Gastrocnemius medialis (tissue), 4 donors: ENCODE data around the gene WDFY3. TPM values are rescaled to one million over a fixed set of nuclear protein-coding genes. Genes with fewer than 3 reads are reported as not detected.

ENCODE experiments used
- ATAC-seq, 2 donors: fragments of 150-250 bp; one replicate each; pipeline ENCODE4 v1.9.1; 2016
- DNase-seq, 2 donors: peaks; one replicate each; pipeline ENCODE4 v3.0.0-alpha.2; 2019
- H3K27ac ChIP-seq, 4 donors: fragments of 200-600 bp; sonication (generic); 1 replicate in 1 of 4; 2 replicates in 3 of 4; pipeline ENCODE4 v1.5.1; 2016 to 2018; ENCODE audit warnings: mild to moderate bottlenecking in 2 of 4, moderate library complexity in 1 of 4
- H3K27me3 ChIP-seq, 3 donors: fragments of 200-600 bp; sonication (generic) in 2 of 3; 1 replicate in 1 of 3; 2 replicates in 2 of 3; pipeline versions ENCODE4 v1.5.1 to v1.6.0; 2016 to 2019; ENCODE audit warnings: mild to moderate bottlenecking in 1 of 3, moderate library complexity in 1 of 3
- H3K36me3 ChIP-seq, 2 donors: fragments of 200-600 bp; sonication (generic) in 1 of 2; one replicate each; pipeline ENCODE4 v1.5.1; 2017 to 2018
- H3K4me1 ChIP-seq, 2 donors: fragments of 200-600 bp; sonication (generic) in 1 of 2; one replicate each; pipeline ENCODE4 v1.5.1; 2016 to 2017; ENCODE audit warnings: mild to moderate bottlenecking in 2 of 2
- H3K4me3 ChIP-seq, 4 donors: fragments of 200-600 bp; sonication (generic) in 3 of 4; 1 replicate in 1 of 4; 2 replicates in 3 of 4; pipeline ENCODE4 v1.5.1; 2016 to 2019; ENCODE audit warnings: mild to moderate bottlenecking in 2 of 4
- H3K9me3 ChIP-seq, 3 donors: fragments of 200-600 bp; sonication (generic) in 2 of 3; 1 replicate in 1 of 3; 2 replicates in 2 of 3; pipeline ENCODE4 v1.5.1; 2016 to 2019
- POLR2A ChIP-seq, 2 donors: fragments of 450-650 bp; IDR thresholded peaks; one replicate each; pipeline ENCODE4 v1.6.1; 2017; ENCODE audit warnings: antibody characterized with exemption in 2 of 2, mild to moderate bottlenecking in 2 of 2, moderate library complexity in 2 of 2
- in situ Hi-C, 4 donors: fragments of 200-750 bp; cut with MboI; loops; one replicate each; pipeline versions ENCODE4 v1.15.0 to v1.8.0; 2017; ENCODE audit warnings: low sequenced_read_pairs in 4 of 4
- intact Hi-C: fragments of 100-400 bp; cut with DNase I; formaldehyde crosslinking; loops from one replicate; pipeline ENCODE4 v1.15.1; 2023; ENCODE audit warnings: low total_unique reads
- total RNA-seq, 4 donors: library from RNA; depleted of rRNA; stranded (reverse); fragments of >200 nt; gene quantifications; one replicate each; pipeline versions ENCODE4 v1.1.0 to v1.2.3, GENCODE V29; 2016
- TF ChIP-seq, protein P1 (sequence below), 5 experiments: fragments of 450-650 bp in 3 of 5; fragments of 200-600 bp in 2 of 5; sonication (generic) in 2 of 5; IDR thresholded peaks in 4 of 5; conservative IDR thresholded peaks in 1 of 5; 1 replicate in 4 of 5; 2 replicates in 1 of 5; pipeline ENCODE4 v1.5.1; 2016 to 2019; ENCODE audit warnings: antibody characterized with exemption in 5 of 5, mild to moderate bottlenecking in 3 of 5, moderate library complexity in 3 of 5

WDFY3 gene
- total RNA-seq, 4 donors from 2014 or later: 28.3 to 65.9 (median 36.4) TPM

DNA sequence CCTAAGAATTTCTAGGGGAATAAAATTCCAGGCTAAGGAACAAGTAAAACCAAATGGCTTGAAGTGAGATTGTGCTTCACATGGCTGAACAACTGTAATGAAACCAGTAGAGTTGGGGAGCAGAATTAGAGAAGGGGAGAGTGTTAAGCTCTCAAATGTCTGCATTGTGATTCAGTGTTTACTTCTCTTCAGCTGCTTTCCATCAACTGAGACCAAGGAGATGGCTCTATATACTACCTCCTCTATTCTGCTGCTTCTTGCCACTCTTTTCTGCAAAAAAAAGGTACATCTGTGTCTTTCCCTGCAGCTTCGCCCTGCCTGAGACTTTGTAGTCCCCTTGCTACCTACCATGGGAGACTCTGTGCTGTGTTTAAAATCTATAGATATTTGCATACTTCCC lies 73.5 kb downstream of the WDFY3 start:
- in situ Hi-C loops (no loop called here), intact Hi-C loops (no loop called here)
- ATAC-seq (no peak), DNase-seq (no peak)
- Histone ChIP-seq H3K27me3 (no peaks in the 10 kb centered on the region), H3K4me3 (no peak overlapping the region), H3K4me1 (peaks cover 0 to 7% of the 10 kb centered on the region in 2 donors), H3K27ac (no peak overlapping the region), H3K9me3 (no peaks in the 10 kb centered on the region), H3K36me3 (peaks cover 0 to 5% of the 10 kb centered on the region in 2 donors)
- no peak for TF ChIP-seq POLR2A (IDR thresholded peaks at IDR 0.05)
- TF ChIP-seq, protein P1, sequence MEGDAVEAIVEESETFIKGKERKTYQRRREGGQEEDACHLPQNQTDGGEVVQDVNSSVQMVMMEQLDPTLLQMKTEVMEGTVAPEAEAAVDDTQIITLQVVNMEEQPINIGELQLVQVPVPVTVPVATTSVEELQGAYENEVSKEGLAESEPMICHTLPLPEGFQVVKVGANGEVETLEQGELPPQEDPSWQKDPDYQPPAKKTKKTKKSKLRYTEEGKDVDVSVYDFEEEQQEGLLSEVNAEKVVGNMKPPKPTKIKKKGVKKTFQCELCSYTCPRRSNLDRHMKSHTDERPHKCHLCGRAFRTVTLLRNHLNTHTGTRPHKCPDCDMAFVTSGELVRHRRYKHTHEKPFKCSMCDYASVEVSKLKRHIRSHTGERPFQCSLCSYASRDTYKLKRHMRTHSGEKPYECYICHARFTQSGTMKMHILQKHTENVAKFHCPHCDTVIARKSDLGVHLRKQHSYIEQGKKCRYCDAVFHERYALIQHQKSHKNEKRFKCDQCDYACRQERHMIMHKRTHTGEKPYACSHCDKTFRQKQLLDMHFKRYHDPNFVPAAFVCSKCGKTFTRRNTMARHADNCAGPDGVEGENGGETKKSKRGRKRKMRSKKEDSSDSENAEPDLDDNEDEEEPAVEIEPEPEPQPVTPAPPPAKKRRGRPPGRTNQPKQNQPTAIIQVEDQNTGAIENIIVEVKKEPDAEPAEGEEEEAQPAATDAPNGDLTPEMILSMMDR (IDR thresholded peaks at IDR 0.05 in 4 of 5, conservative IDR thresholded peaks at IDR 0.05 in 1 of 5): no peak

DNA sequence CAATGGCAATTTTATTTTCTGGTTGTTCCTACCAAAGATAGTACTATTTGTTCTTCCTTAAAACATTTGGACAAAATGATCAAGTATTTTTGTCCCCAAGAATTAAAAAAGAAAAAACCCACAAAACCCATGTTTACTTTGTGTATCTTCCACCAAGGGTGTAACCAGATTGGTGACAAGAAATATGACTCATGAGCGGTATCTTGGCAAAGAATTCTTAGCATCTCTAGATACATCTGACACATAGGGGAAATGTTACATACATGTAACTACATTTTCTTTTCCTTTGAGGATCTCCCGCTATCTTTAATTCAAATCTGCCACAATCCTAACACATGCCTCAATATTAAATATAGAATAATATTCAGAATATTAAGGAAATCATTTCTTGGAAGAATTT lies 78.7 kb downstream of the WDFY3 start:
- H3K4me3 ChIP-seq: no peak overlapping the region
- H3K27ac ChIP-seq: peak overlapping the region in 1 of 4 donors; percentile 12
- peaks cover 0 to 14% of the 10 kb centered on the region in 2 donors for H3K4me1 ChIP-seq
- in situ Hi-C loops: no loop called here
- no peak for TF ChIP-seq POLR2A (IDR thresholded peaks at IDR 0.05)
- TF ChIP-seq, protein P1 (IDR thresholded peaks at IDR 0.05 in 4 of 5, conservative IDR thresholded peaks at IDR 0.05 in 1 of 5): no peak
- ATAC-seq (peak in 1 of 2 donors; percentile 33), DNase-seq (no peak)
- H3K27me3 ChIP-seq: no peaks in the 10 kb centered on the region
- intact Hi-C loops: no loop called here
- H3K36me3 ChIP-seq: no peaks in the 10 kb centered on the region
- H3K9me3 ChIP-seq: no peaks in the 10 kb centered on the region

DNA sequence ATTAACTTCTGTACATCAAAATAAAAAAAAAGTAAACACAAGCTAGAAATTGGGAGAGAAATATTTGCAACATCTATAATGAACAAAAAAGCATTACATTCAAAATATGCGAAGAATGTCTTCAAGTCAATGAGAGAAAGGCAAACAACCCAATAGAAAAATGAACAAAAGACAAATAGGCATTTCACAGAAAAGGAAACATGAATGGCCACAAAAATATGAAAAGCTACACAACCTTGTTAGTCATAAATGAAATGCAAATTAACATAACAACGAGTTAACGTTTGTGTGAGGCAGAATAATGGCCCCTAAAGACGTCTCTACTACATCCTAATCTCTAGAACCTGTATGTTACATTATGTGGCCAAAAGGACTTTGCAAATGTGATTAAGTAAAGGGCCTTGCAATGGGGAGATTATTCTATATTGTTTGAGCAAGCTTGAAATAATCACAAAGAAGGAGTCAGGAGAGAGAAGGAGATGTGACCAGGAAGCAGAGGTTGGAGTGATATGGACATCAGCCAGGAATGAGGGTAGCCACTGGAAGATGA lies 86.8 kb downstream of the WDFY3 start:
- TF ChIP-seq, protein P1 (IDR thresholded peaks at IDR 0.05 in 4 of 5, conservative IDR thresholded peaks at IDR 0.05 in 1 of 5): no peak
- no peak for TF ChIP-seq POLR2A (IDR thresholded peaks at IDR 0.05)
- ATAC-seq (no peak), DNase-seq (no peak)
- H3K4me3 ChIP-seq: no peak overlapping the region
- intact Hi-C loops: no loop called here
- H3K36me3 ChIP-seq: no peaks in the 10 kb centered on the region
- in situ Hi-C loops: no loop called here
- no peaks in the 10 kb centered on the region for H3K9me3 ChIP-seq
- H3K27me3 ChIP-seq: no peaks in the 10 kb centered on the region
- no peak overlapping the region for H3K27ac ChIP-seq
- H3K4me1 ChIP-seq: peaks cover 0 to 10% of the 10 kb centered on the region in 2 donors

DNA sequence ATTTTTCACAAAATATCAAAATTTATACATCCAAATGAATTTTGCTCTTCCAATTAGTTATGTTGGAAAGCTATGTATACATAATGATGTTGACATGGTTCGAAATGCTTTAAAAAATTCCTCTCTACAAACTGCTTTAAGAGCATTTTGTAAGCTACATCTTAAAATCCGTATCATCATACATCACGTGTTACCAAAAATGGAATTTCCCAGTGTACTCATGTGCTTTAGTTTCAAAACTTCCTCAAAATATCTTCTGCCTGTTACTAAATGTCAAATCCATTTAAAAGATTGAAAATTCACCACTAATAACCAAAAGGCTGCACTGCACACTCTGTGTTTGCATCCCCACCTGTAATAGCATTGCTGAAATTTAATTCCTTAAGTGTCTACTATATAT lies 87.9 kb downstream of the WDFY3 start:
- ATAC-seq (no peak), DNase-seq (no peak)
- Histone ChIP-seq H3K4me1 (peaks cover 0 to 10% of the 10 kb centered on the region in 2 donors), H3K36me3 (no peaks in the 10 kb centered on the region), H3K27me3 (no peaks in the 10 kb centered on the region), H3K9me3 (no peaks in the 10 kb centered on the region), H3K4me3 (no peak overlapping the region), H3K27ac (no peak overlapping the region)
- intact Hi-C loops: no loop called here
- TF ChIP-seq POLR2A (IDR thresholded peaks at IDR 0.05): no peak
- TF ChIP-seq, protein P1 (IDR thresholded peaks at IDR 0.05 in 4 of 5, conservative IDR thresholded peaks at IDR 0.05 in 1 of 5): no peak
- in situ Hi-C loops: no loop called here

DNA sequence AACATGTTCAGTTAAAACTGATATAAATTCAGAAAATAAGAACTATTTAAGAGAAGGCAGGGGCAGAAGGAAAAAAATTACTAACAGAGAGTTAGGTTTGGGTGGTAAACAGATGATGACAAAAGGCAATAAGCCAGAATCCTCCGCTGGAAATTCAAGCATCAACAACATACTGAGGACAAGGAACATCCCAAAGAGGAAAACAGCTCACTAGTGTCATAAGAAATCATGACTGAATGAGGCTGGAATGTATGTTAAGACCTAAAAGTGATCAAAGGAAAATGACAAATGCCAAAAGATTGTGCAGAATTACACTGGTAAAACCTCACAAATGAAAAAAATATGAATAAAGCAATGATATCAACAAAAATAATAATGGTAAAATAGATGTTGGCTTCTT lies 88.4 kb downstream of the WDFY3 start:
- H3K4me3 ChIP-seq: no peak overlapping the region
- no peaks in the 10 kb centered on the region for H3K36me3 ChIP-seq
- peaks cover 0 to 10% of the 10 kb centered on the region in 2 donors for H3K4me1 ChIP-seq
- in situ Hi-C loops (no loop called here), intact Hi-C loops (no loop called here)
- DNase-seq: no peak
- peak; percentile 41 to 54 for ATAC-seq
- peak overlapping the region in 1 of 4 donors; percentile 2 for H3K27ac ChIP-seq
- no peaks in the 10 kb centered on the region for H3K9me3 ChIP-seq
- H3K27me3 ChIP-seq: no peaks in the 10 kb centered on the region
- TF ChIP-seq POLR2A (IDR thresholded peaks at IDR 0.05): no peak
- TF ChIP-seq, protein P1 (IDR thresholded peaks at IDR 0.05 in 4 of 5, conservative IDR thresholded peaks at IDR 0.05 in 1 of 5): no peak
